ENCODE results near the gene TMEM266.

Gene TMEM266

DNA sequence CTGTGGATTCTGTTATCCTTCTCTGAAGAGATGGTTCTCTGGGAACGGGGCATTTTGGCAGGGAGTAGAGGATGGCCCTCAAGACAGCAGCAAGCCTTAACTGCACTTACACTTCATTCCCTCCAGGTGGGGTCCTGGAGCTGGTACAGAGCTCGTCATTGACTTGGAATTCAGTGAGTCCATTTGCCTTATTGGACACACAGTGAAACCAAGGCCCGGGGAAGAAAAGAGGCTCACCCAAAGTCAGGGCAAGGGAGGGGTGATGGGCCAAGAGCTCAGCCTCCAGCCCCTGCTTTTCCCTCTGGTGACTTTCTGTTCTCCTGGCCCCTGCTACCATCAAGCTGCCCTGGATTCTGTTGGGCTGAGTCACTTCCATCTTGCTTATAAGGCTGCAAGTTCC, 125.9 kb downstream of the TMEM266 start:
- Histone ChIP-seq H3K4me3 (ENCODE audit: insufficient read depth in 1 of 2, low read depth in 1 of 2, low read length in 2 of 2) (no peak overlapping the region), H2AFZ (ENCODE audit: low read depth, low read length) (peak overlapping the region; percentile 1), H3K36me3 (ENCODE audit: control insufficient read depth in 1 of 2, insufficient read depth in 2 of 2, low read depth in 1 of 2, low read length in 2 of 2) (no peaks in the 10 kb centered on the region), H3K27me3 (ENCODE audit: control insufficient read depth in 1 of 2, insufficient read depth in 1 of 2, low read length in 2 of 2) (peaks cover 17 to 20% of the 10 kb centered on the region in 2 experiments), H2BK15ac (ENCODE audit: low read depth, poor library complexity, severe bottlenecking) (no peak overlapping the region), H2BK12ac (ENCODE audit: low read length in 2 of 2) (peak overlapping the region in 1 of 2 experiments; percentile 22), H3K79me1 (replicated peaks; ENCODE audit: low read length, poor library complexity, severe bottlenecking) (no peaks in the 10 kb centered on the region), H3K27ac (ENCODE audit: low read length, poor library complexity, severe bottlenecking) (no peak overlapping the region), H2BK5ac (ENCODE audit: low read depth, low read length, poor library complexity, severe bottlenecking) (no peak overlapping the region), H3K14ac (ENCODE audit: low read length in 2 of 2) (no peak overlapping the region), H2BK120ac (ENCODE audit: low read depth, low read length) (no peak overlapping the region), H3K4ac (ENCODE audit: low read depth in 1 of 2, low read length in 2 of 2) (no peak overlapping the region), H4K91ac (ENCODE audit: low read length) (no peak overlapping the region), H3K18ac (ENCODE audit: low read depth in 1 of 2, low read length in 2 of 2) (peak overlapping the region in 1 of 2 experiments; percentile 46), H3K9ac (ENCODE audit: low read length) (no peak overlapping the region), H3K4me2 (ENCODE audit: low read length, poor library complexity, severe bottlenecking) (no peak overlapping the region), H2AK5ac (ENCODE audit: low read length, severe bottlenecking) (no peak overlapping the region), H3K9me3 (ENCODE audit: control insufficient read depth, low read length) (no peaks in the 10 kb centered on the region), H4K8ac (ENCODE audit: low read length) (no peak overlapping the region), H3K23ac (ENCODE audit: low read length in 2 of 2) (no peak overlapping the region), H3K4me1 (ENCODE audit: control insufficient read depth, insufficient read depth, low read depth, low read length) (peaks cover 7% of the 10 kb centered on the region)
- peak; percentile 77 for DNase-seq
- WGBS, result 47% methylated on average over 3 of the region's 3 CpGs

DNA sequence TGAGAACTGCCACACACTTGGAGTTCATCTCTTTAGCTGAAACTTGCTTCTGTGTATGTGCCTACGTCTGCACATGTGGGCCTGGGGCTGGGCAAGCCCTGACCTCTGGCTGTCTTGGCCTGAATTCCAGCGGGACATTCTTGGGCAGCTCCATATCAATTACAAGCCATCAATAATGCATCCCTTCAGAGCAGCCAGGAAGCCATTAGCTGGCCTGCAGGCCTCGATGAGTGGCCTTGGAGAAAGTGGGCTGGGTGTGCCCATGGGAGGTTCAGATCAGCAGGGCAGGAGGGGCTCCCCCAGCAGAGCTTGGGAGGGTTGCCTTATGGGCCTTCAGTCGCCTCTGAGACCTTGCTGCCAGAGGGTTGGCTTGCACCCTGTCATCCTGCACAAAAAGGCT, 127.4 kb downstream of the TMEM266 start:
- Histone ChIP-seq H2BK5ac (ENCODE audit: low read depth, low read length, poor library complexity, severe bottlenecking) (no peak overlapping the region), H2BK120ac (ENCODE audit: low read depth, low read length) (no peak overlapping the region), H2BK15ac (ENCODE audit: low read depth, poor library complexity, severe bottlenecking) (no peak overlapping the region), H4K8ac (ENCODE audit: low read length) (no peak overlapping the region), H3K9ac (ENCODE audit: low read length) (no peak overlapping the region), H2AFZ (ENCODE audit: low read depth, low read length) (no peak overlapping the region), H2AK5ac (ENCODE audit: low read length, severe bottlenecking) (no peak overlapping the region), H3K18ac (ENCODE audit: low read depth in 1 of 2, low read length in 2 of 2) (no peak overlapping the region), H3K14ac (ENCODE audit: low read length in 2 of 2) (no peak overlapping the region), H3K27ac (ENCODE audit: low read length, poor library complexity, severe bottlenecking) (no peak overlapping the region), H4K91ac (ENCODE audit: low read length) (no peak overlapping the region), H2BK12ac (ENCODE audit: low read length in 2 of 2) (no peak overlapping the region), H3K4me3 (ENCODE audit: insufficient read depth in 1 of 2, low read depth in 1 of 2, low read length in 2 of 2) (no peak overlapping the region), H3K4ac (ENCODE audit: low read depth in 1 of 2, low read length in 2 of 2) (no peak overlapping the region), H3K27me3 (ENCODE audit: control insufficient read depth in 1 of 2, insufficient read depth in 1 of 2, low read length in 2 of 2) (peaks cover 17 to 30% of the 10 kb centered on the region in 2 experiments), H3K36me3 (ENCODE audit: control insufficient read depth in 1 of 2, insufficient read depth in 2 of 2, low read depth in 1 of 2, low read length in 2 of 2) (no peaks in the 10 kb centered on the region), H3K4me2 (ENCODE audit: low read length, poor library complexity, severe bottlenecking) (no peak overlapping the region), H3K23ac (ENCODE audit: low read length in 2 of 2) (no peak overlapping the region), H3K9me3 (ENCODE audit: control insufficient read depth, low read length) (no peaks in the 10 kb centered on the region), H3K4me1 (ENCODE audit: control insufficient read depth, insufficient read depth, low read depth, low read length) (peaks cover 9% of the 10 kb centered on the region), H3K79me1 (replicated peaks; ENCODE audit: low read length, poor library complexity, severe bottlenecking) (no peaks in the 10 kb centered on the region)
- DNase-seq, result no peak
- 85% methylated on average over 3 of the region's 4 CpGs for WGBS

DNA sequence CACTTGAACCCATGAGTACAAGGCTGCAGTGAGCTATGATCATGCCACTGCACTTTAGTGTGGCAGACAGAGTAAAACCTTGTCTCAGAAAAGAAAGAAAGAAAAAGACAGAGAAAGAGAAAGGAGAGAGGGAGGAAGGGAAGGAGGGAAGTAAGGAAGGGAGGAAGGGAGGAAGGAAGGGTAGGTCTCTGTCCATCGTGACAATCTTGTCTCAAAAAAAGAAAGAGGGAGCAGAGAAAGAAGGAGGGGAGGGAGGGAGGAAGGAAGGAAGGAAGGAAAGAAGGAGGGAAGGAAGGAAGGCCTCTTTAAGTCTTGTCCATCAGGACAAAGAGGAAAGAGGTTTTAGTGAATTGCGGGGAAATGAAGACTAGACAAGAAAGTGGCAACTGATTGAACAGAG, 129.3 kb downstream of the TMEM266 start:
- Histone ChIP-seq H2BK12ac (ENCODE audit: low read length in 2 of 2) (no peak overlapping the region), H3K18ac (ENCODE audit: low read depth in 1 of 2, low read length in 2 of 2) (no peak overlapping the region), H3K9me3 (ENCODE audit: control insufficient read depth, low read length) (no peaks in the 10 kb centered on the region), H3K4ac (ENCODE audit: low read depth in 1 of 2, low read length in 2 of 2) (no peak overlapping the region), H3K36me3 (ENCODE audit: control insufficient read depth in 1 of 2, insufficient read depth in 2 of 2, low read depth in 1 of 2, low read length in 2 of 2) (no peaks in the 10 kb centered on the region), H3K27ac (ENCODE audit: low read length, poor library complexity, severe bottlenecking) (no peak overlapping the region), H3K79me1 (replicated peaks; ENCODE audit: low read length, poor library complexity, severe bottlenecking) (no peaks in the 10 kb centered on the region), H2BK120ac (ENCODE audit: low read depth, low read length) (no peak overlapping the region), H2AK5ac (ENCODE audit: low read length, severe bottlenecking) (no peak overlapping the region), H3K23ac (ENCODE audit: low read length in 2 of 2) (no peak overlapping the region), H3K14ac (ENCODE audit: low read length in 2 of 2) (no peak overlapping the region), H2BK5ac (ENCODE audit: low read depth, low read length, poor library complexity, severe bottlenecking) (no peak overlapping the region), H4K91ac (ENCODE audit: low read length) (no peak overlapping the region), H3K4me2 (ENCODE audit: low read length, poor library complexity, severe bottlenecking) (no peak overlapping the region), H4K8ac (ENCODE audit: low read length) (no peak overlapping the region), H3K4me3 (ENCODE audit: insufficient read depth in 1 of 2, low read depth in 1 of 2, low read length in 2 of 2) (no peak overlapping the region), H2BK15ac (ENCODE audit: low read depth, poor library complexity, severe bottlenecking) (no peak overlapping the region), H3K27me3 (ENCODE audit: control insufficient read depth in 1 of 2, insufficient read depth in 1 of 2, low read length in 2 of 2) (peaks cover 17 to 49% of the 10 kb centered on the region in 2 experiments), H3K4me1 (ENCODE audit: control insufficient read depth, insufficient read depth, low read depth, low read length) (peaks cover 10% of the 10 kb centered on the region), H2AFZ (ENCODE audit: low read depth, low read length) (no peak overlapping the region), H3K9ac (ENCODE audit: low read length) (no peak overlapping the region)
- DNase-seq, result no peak
- WGBS, result 78% methylated on average over 2 of the region's 2 CpGs

DNA sequence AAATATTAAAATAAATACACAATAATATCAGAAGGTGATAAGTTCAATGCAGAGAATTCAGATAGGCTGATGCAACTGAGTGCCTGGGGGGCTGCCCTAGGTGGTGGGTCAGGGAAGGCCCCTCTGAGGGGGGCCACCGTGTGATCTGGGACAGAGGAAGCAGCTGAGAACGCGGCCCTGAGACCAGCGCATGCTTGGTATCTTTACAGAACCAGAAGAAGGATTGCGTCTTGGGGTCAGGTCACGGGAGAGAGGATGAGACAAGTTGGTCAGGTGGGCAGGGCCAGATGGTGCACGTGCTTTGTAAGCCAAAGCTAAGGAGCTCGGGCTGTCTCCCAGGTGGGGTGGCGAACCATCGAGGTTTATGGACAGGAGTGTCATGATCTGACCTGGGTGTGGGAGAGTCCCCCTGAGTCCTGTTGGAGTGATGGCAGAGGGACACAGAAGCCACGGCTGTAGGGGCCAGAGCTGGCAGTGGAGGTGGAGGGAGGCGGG, 130.3 kb downstream of the TMEM266 start:
- no peak overlapping the region for H2AFZ ChIP-seq (ENCODE audit: low read depth, low read length)
- H2BK15ac ChIP-seq (ENCODE audit: low read depth, poor library complexity, severe bottlenecking), result no peak overlapping the region
- H3K4me1 ChIP-seq (ENCODE audit: control insufficient read depth, insufficient read depth, low read depth, low read length), result peaks cover 10% of the 10 kb centered on the region
- H3K23ac ChIP-seq (ENCODE audit: low read length in 2 of 2), result no peak overlapping the region
- 75% methylated on average over 12 of the region's 12 CpGs for WGBS
- H3K36me3 ChIP-seq (ENCODE audit: control insufficient read depth in 1 of 2, insufficient read depth in 2 of 2, low read depth in 1 of 2, low read length in 2 of 2), result no peaks in the 10 kb centered on the region
- H2BK5ac ChIP-seq (ENCODE audit: low read depth, low read length, poor library complexity, severe bottlenecking), result no peak overlapping the region
- no peak overlapping the region for H3K4me2 ChIP-seq (ENCODE audit: low read length, poor library complexity, severe bottlenecking)
- H4K8ac ChIP-seq (ENCODE audit: low read length), result no peak overlapping the region
- no peak for DNase-seq
- H3K27me3 ChIP-seq (ENCODE audit: control insufficient read depth in 1 of 2, insufficient read depth in 1 of 2, low read length in 2 of 2), result peaks cover 17 to 59% of the 10 kb centered on the region in 2 experiments
- H3K9me3 ChIP-seq (ENCODE audit: control insufficient read depth, low read length), result no peaks in the 10 kb centered on the region
- peak overlapping the region; percentile 60 for H3K9ac ChIP-seq (ENCODE audit: low read length)
- H3K18ac ChIP-seq (ENCODE audit: low read depth in 1 of 2, low read length in 2 of 2), result no peak overlapping the region
- no peak overlapping the region for H3K27ac ChIP-seq (ENCODE audit: low read length, poor library complexity, severe bottlenecking)
- H2BK12ac ChIP-seq (ENCODE audit: low read length in 2 of 2), result no peak overlapping the region
- H3K4me3 ChIP-seq (ENCODE audit: insufficient read depth in 1 of 2, low read depth in 1 of 2, low read length in 2 of 2), result peak overlapping the region in 1 of 2 experiments; percentile 69
- no peak overlapping the region for H2AK5ac ChIP-seq (ENCODE audit: low read length, severe bottlenecking)
- no peak overlapping the region for H2BK120ac ChIP-seq (ENCODE audit: low read depth, low read length)
- H3K79me1 ChIP-seq (replicated peaks; ENCODE audit: low read length, poor library complexity, severe bottlenecking), result no peaks in the 10 kb centered on the region
- no peak overlapping the region for H3K4ac ChIP-seq (ENCODE audit: low read depth in 1 of 2, low read length in 2 of 2)
- no peak overlapping the region for H4K91ac ChIP-seq (ENCODE audit: low read length)
- no peak overlapping the region for H3K14ac ChIP-seq (ENCODE audit: low read length in 2 of 2)

All from mesenchymal stem cell (in vitro differentiated cells and primary cell).